ENCODE measurements around the gene DYNLT2B. TPM values are rescaled to one million over a fixed set of nuclear protein-coding genes. Genes with fewer than 3 reads are reported as not detected.
A peak's percentile ranks its signal among the peaks of the same experiment; 100 is the strongest.
"Not testable (repeated sequence)": the region's sequence is repeated elsewhere in the genome, so short reads cannot be mapped to it uniquely, and the experiment has no call there.

DYNLT2B gene
- total RNA-seq, 1 donor from 2014 or later = 12.6 TPM

- no peak for DNase-seq (ENCODE audit: extremely low read depth, low read depth, low spot score)
Measured at GRCh38 chr3:196327405-196327804, 9.4 kb upstream of the DYNLT2B start.

- no peak for DNase-seq (ENCODE audit: extremely low read depth, low read depth, low spot score)
Measured at GRCh38 chr3:196326936-196327335, 8.9 kb upstream of the DYNLT2B start.

- DNase-seq (ENCODE audit: extremely low read depth, low read depth, low spot score) = no peak
Measured at GRCh38 chr3:196323691-196324090, 5.7 kb upstream of the DYNLT2B start.

DNA sequence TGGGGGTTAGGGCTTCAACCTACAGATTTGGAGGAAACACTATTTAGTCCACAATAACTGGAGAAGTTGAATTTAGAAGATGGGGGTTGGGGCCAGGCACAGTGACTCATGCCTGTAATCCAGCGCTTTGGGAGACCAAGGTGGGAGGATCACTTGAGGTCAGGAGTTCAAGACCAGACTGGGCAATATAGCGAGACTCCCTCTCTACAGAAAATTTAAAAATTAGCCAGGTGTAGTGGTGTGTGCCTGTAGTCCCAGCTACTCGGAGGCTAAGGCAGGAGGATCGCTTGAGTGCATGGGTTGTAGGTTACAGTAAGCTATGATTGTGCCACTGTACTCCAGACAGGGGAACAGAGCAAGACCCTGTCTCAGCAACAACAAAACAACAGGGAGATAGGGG lies 5.0 kb upstream of the DYNLT2B start:
- no peak for DNase-seq (ENCODE audit: extremely low read depth, low read depth, low spot score)

- no peak for DNase-seq (ENCODE audit: extremely low read depth, low read depth, low spot score)
Measured at GRCh38 chr3:196321162-196321561, 3.1 kb upstream of the DYNLT2B start.

DNA sequence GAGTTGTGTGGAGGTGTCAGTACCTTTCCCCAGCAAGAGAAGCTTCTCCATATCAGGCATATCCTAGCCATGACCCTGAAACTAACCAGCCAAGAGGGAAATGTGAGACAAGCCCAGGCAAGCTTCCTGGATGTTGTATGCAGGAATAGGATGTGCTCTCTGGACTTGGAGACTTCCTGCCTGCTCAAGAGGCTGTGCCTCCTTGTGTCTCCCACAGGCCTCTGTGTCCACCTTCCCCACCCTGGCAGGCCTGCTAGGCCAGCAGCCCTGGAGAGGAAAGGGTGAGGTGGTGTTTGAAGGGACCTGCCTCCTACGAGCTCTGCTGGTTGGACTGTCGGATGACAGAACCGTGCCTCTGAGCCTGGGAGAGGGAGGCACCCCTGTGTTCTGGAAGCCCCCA lies 2.1 kb upstream of the DYNLT2B start:
- DNase-seq (ENCODE audit: extremely low read depth, low read depth, low spot score) = no peak

DNA sequence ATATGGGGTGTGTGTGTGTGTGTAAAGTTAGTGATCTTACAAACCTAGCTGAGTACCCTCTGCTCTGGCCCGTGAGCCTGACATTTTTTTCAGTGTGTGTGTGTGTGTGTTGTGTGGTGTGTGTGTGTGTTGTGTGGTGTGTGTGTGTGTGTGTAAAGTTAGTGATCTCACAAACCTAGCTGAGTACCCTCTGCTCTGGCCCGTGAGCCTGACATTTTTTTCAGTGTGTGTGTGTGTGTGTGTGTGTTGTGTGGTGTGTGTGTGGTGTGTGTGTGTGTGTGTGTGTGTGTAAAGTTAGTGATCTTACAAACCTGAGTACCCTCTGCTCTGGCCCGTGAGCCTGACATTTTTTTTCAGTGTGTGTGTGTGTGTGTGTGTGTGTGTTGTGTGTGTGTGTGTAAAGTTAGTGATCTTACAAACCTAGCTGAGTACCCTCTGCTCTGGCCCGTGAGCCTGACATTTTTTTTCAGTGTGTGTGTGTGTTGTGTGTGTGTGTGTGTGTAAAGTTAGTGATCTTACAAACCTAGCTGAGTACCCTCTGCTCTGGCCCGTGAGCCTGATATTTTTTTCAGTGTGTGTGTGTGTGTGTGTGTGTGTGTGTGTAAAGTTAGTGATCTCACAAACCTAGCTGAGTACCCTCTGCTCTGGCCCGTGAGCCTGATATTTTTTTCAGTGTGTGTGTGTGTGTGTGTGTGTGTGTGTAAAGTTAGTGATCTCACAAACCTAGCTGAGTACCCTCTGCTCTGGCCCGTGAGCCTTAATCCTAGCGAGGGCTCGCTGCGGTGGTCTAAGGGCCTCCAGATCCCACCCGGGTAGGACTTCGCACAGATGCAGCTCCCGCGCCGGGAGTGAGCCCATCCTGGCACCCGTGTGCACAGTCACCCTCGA lies 997 bp downstream of the DYNLT2B start:
- DNase-seq (ENCODE audit: extremely low read depth, low read depth, low spot score) = not testable (repeated sequence)

DNA sequence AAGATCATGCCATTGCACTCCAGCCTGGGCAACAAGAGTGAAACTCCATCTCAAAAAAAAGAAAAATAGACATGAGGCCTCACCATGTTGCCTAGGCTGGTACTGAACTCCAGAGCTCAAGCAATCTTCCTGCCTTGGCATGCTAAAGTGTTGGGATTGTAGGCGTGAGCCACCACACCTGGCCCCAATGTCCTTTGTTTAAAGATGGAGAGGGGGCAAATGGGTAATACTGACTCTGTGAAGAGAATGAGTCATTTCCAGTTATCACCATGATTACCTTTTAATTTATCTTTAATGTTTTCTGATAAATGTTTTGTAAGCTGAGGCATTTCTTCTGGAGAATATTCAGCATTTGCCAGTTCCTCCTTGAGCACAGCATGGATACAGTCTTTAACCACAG lies 2.2 kb downstream of the DYNLT2B start:
- no peak for DNase-seq (ENCODE audit: extremely low read depth, low read depth, low spot score)

DNA sequence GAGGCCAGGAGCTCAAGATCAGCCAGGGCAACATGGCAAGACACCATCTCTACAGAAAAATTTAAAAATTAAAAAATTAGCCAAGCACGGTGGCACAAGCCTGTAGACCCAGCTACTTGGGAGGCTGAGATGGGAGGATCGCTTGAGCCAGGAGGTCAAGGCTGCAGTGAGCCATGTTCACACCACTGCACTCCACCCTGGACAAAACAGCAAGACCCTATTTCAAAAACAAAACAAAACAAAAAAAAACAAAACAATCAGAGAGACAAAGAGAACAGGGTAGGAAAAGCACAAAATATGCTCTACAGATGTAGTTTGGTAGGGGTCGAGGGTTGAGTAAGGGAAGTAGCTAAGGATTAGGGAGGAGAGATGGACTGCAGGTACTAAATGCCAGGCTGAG lies 3.4 kb downstream of the DYNLT2B start:
- no peak for DNase-seq (ENCODE audit: extremely low read depth, low read depth, low spot score)

- DNase-seq (ENCODE audit: extremely low read depth, low read depth, low spot score) = not testable (repeated sequence)
Measured at GRCh38 chr3:196314086-196314485, 4.0 kb downstream of the DYNLT2B start.

- not testable (repeated sequence) for DNase-seq (ENCODE audit: extremely low read depth, low read depth, low spot score)
Measured at GRCh38 chr3:196302960-196303359, 15.1 kb downstream of the DYNLT2B start.

GRCh38 chr3:196302551-196302950 lies 15.5 kb downstream of the DYNLT2B start:
- not testable (repeated sequence) for DNase-seq (ENCODE audit: extremely low read depth, low read depth, low spot score)

DNA sequence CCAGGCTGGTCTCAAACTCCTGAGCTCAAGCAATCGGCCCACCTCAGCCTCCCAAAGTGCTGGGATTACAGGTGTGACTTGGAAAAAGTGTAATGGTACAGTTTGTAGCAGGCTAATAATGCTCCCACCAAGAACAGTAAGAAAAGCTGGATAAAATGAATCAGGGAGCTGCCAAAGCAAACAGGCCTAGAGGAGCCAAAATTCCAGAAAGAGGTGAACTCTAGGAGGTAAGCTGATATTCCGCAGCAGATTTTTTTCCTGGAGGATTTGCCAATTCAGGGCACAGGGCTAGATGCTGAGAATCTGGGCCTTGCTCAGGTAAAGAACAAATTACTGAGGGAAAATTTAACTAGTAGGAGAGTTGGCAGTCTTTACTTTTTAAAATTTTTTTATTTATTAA lies 19.5 kb downstream of the DYNLT2B start:
- DNase-seq (ENCODE audit: extremely low read depth, low read depth, low spot score) = no peak

DNA sequence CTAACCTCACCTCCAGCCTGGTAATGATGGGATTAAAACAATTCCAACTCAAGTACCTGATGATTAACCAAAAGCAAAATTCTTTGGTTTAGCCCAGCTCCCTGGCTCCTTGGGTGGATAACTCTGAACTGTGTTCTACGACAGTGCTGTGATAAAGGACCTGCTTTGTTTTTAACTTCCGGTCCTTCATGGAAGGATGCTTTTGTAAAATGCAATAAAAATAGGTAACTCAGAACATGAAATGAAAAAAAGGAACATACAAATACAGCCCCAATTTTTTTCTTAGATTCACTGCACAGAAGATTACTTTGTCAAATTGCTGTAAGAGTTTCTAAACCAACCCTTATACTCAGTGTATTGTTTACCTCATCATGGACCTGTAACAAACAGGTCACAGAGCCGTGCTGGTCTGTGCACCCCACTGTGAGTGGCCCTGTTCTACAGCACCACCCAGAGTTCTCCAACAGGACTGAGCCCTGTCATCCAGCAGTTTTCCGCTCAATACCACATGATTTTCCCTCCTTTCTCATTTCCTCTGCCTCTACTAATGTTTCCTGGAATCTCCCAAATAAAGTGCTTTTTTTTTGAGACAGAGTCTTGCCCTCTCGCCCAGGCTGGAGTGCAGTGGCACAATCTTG lies 25.6 kb downstream of the DYNLT2B start:
- DNase-seq (ENCODE audit: extremely low read depth, low read depth, low spot score) = no peak

DNA sequence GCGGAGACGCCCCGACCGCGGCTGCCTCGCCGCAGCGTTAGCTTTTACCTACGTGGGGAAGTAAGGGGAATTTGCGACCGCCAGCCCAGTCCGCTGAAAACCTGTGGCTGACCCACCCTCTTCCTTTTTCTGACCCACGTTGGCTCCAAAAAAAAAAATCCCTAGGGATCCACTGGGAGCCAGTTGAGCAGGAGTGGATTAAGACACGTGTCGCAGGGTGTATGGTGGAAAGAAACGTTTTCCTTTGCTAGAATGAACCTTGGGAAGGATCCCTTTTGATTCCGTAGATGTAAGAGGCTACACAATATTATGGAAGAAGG lies 29.9 kb downstream of the DYNLT2B start:
- DNase-seq (ENCODE audit: extremely low read depth, low read depth, low spot score) = no peak

DNA sequence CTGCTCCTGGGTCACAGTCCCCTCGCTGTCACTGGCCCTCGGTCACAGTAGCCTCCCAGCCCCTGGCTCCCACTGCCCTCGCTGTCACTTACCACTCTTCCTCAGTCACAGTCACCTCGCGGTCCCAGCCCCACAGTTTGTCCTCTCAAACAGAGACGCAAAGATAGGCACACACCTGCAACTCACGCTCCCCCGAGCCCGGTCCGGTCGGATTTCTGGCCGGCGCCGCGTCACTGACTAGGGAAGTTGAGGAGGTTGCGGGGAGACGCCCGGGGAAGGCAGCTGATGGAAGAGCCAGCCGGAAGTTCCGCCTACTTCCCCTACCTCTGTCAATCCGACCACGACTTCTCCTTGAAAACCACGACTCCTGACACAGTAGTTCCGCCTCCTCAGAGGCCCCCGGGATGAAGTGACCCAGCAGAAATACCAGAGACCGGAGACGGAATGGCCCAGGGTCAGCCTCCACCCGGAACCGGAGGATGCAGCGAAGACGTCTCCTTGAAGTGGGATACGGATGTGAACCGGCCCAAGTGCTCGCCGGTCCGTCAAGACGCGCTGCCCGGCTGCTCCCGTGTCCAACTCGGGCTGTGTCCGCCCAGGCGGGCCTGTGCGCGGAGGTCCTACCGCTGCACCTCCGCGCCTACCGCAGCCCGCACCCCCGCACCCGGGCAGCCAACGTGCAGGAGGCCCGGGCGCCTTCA lies 30.4 kb downstream of the DYNLT2B start, which contains the start of gene PCYT1A:
TSS of gene PCYT1A (minus strand) at position 287 of the 701 bp plus-strand sequence. CDS start 17,195 bp downstream, outside the sequence.
- DNase-seq (ENCODE audit: extremely low read depth, low read depth, low spot score) = peak; percentile 73

GRCh38 chr3:196287090-196287439 lies 31.0 kb downstream of the DYNLT2B start:
- DNase-seq (ENCODE audit: extremely low read depth, low read depth, low spot score) = no peak

- DNase-seq (ENCODE audit: extremely low read depth, low read depth, low spot score) = no peak
Measured at GRCh38 chr3:196284396-196284795, 33.6 kb downstream of the DYNLT2B start.

DNA sequence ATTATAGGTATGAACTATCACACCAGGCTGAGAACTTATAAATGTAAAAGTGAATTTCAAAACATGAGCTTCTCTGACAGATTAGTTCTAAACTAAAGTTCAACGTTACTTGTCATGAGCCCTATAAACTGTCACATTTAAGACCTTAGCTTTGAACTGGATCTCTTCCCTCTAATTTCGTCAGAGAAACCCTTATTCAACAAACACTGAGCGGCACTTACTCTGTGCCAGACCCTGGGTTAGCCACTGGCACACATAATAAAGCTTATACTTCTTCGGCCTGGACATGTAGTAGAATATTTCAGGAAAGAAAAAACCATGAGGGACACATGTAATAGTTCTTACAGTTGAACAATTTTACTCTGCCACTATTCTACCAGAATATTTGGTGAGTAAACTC lies 36.1 kb downstream of the DYNLT2B start:
- DNase-seq (ENCODE audit: extremely low read depth, low read depth, low spot score) = no peak

GRCh38 chr3:196280689-196281440 lies 37.2 kb downstream of the DYNLT2B start:
- DNase-seq (ENCODE audit: extremely low read depth, low read depth, low spot score) = no peak

DNA sequence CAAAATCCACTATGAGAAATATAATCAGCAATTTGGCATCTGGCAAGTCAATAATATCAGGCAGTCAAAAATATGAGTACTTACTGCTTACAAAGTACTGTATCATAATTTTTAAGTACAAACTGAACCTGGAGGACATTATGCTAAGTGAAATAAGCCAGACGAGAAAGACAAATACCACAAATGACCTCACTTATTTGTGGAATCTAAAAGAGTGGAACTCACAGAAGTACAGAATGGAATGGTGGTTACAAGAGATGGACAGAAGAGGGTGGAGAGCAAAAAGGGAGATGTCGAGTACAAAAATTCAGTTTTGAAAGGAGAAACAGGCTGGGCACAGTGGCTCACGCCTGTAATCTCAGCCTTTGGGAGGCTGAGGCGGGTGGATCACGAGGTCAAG lies 42.9 kb downstream of the DYNLT2B start:
- DNase-seq (ENCODE audit: extremely low read depth, low read depth, low spot score) = no peak

All from glomerular endothelial cell (primary cell).